ENCODE results near the gene LDB2.

DNA sequence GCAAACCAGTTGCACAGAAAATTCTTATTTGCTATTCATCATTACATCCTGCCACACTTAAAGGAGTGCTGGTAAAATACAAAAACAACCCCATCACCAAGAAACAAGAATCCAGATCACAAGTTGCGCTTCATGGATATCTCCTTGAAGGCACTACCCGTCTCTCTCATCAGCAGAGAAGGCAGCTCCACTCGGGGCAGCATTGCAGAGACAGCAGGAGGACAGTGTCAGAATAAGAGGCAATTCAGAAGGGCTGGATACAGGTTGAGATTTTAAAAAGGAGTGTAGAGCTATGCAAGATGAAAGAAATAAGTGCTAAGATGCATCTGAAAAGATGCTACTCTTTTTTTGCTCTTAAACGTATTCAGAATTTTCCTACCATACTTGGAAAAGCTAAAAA, 71.4 kb downstream of the LDB2 start:
- TF ChIP-seq POLR2A (IDR thresholded peaks at IDR 0.05; ENCODE audit: low read depth, low read length) (no peak), POLR2AphosphoS5 (IDR thresholded peaks at IDR 0.05; ENCODE audit: low read depth, low read length) (no peak), TAF1 (IDR thresholded peaks at IDR 0.05; ENCODE audit: borderline replicate concordance, low read depth, low read length) (no peak)
